SU-DHL-6 (cell line): ENCODE results near the gene KL.

Experiments used
- H2AFZ ChIP-seq: fragments of 200-600 bp; sonication (generic); 2 replicates; pipeline ENCODE4 v1.6.1; 2014; ENCODE audit warnings: low read depth, mild to moderate bottlenecking, moderate library complexity, mixed read lengths, antibody characterized with exemption, low read length; ENCODE audit not compliant: severe bottlenecking
- H3F3A ChIP-seq: fragments of 200-600 bp; shearing (Covaris generic); 2 replicates; pipeline ENCODE4 v1.6.0; 2016; ENCODE audit warnings: antibody characterized with exemption, mild to moderate bottlenecking; ENCODE audit not compliant: insufficient read depth
- H3K27ac ChIP-seq: fragments of 200-600 bp; sonication (generic); 2 replicates; pipeline ENCODE4 v1.5.1; 2016; ENCODE audit warnings: low read depth, mild to moderate bottlenecking, low read length, moderate library complexity, mixed read lengths
- H3K27me3 ChIP-seq: fragments of 200-600 bp; sonication (generic), shearing (Covaris generic); 2 replicates; pipeline ENCODE4 v1.6.0; 2014; ENCODE audit warnings: mild to moderate bottlenecking, low read length
- H3K36me3 ChIP-seq: fragments of 200-600 bp; sonication (generic); 2 replicates; pipeline ENCODE4 v1.6.1; 2014; ENCODE audit warnings: mild to moderate bottlenecking, low read length, mixed read lengths
- H3K4me2 ChIP-seq: fragments of 300-600, 200-600 bp; shearing (Covaris generic), sonication (generic); 2 replicates; pipeline ENCODE4 v1.6.0; 2014; ENCODE audit warnings: low read length, low read depth, mild to moderate bottlenecking; ENCODE audit not compliant: poor library complexity, severe bottlenecking
- H3K4me3 ChIP-seq: fragments of 200-600 bp; sonication (generic); 2 replicates; pipeline ENCODE4 v1.5.1; 2014; ENCODE audit warnings: antibody characterized with exemption, low read length, mild to moderate bottlenecking, mixed read lengths; ENCODE audit not compliant: insufficient read depth, poor library complexity, severe bottlenecking
- H3K79me2 ChIP-seq: fragments of 200-600 bp; sonication (generic); 2 replicates; pipeline ENCODE4 v1.6.1; 2014; ENCODE audit warnings: mild to moderate bottlenecking, low read length, moderate library complexity; ENCODE audit not compliant: insufficient read depth
- H3K9ac ChIP-seq: fragments of 200-600 bp; sonication (generic); 2 replicates; pipeline ENCODE4 v1.7.0; 2014; ENCODE audit warnings: mild to moderate bottlenecking, low read length
- H3K9me2 ChIP-seq: fragments of 200-600 bp; sonication (generic); replicated peaks from 2 replicates; pipeline ENCODE4 v1.6.1; 2014; ENCODE audit warnings: low read length; ENCODE audit not compliant: insufficient read depth
- H3K9me3 ChIP-seq: fragments of 200-600 bp; sonication (generic); 2 replicates; pipeline ENCODE4 v1.6.1; 2014; ENCODE audit warnings: low read length, mixed read lengths; ENCODE audit not compliant: insufficient read depth
- H4K20me1 ChIP-seq: fragments of 200-600 bp; sonication (generic); 2 replicates; pipeline ENCODE4 v1.6.1; 2014; ENCODE audit warnings: low read depth, mild to moderate bottlenecking, antibody characterized with exemption, low read length, moderate library complexity, mixed read lengths
- EZH2phosphoT487 ChIP-seq: fragments of 200-600 bp; sonication (generic), shearing (Covaris generic); conservative IDR thresholded peaks from 2 replicates; pipeline ENCODE4 v1.6.1; 2018; ENCODE audit warnings: mild to moderate bottlenecking, antibody characterized with exemption, low read length, moderate library complexity, mixed read lengths
- TF ChIP-seq, protein P1 (sequence below): fragments of 200-600 bp; sonication (generic); IDR thresholded peaks from one replicate; pipeline ENCODE4 v1.5.1; 2017; ENCODE audit warnings: antibody characterized with exemption, mild to moderate bottlenecking, low read length, moderate library complexity; ENCODE audit not compliant: insufficient read depth, poor library complexity, severe bottlenecking

The KL gene

DNA sequence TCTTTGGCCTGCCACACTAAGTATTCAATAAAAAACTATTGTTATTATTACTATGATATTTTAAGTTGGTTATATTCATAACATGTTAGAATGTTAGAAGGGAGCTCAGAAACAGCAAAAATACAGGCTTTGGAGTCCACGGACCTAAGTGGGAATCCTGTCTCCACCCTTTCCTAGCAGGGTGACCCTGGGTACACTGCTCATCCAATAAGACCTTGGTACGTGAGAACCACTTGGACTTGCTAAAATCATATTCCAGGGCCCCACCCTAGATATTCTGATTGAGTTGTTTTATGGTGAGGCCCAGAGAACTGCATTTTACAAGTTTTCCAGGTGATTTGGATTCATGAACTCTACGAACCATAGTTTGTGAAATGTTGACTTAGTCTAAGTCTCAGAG lies 47.4 kb upstream of the KL start:
- H3K9me2 ChIP-seq: no peaks in the 10 kb centered on the region
- H3K4me3 ChIP-seq: no peak overlapping the region
- TF ChIP-seq, protein P1, sequence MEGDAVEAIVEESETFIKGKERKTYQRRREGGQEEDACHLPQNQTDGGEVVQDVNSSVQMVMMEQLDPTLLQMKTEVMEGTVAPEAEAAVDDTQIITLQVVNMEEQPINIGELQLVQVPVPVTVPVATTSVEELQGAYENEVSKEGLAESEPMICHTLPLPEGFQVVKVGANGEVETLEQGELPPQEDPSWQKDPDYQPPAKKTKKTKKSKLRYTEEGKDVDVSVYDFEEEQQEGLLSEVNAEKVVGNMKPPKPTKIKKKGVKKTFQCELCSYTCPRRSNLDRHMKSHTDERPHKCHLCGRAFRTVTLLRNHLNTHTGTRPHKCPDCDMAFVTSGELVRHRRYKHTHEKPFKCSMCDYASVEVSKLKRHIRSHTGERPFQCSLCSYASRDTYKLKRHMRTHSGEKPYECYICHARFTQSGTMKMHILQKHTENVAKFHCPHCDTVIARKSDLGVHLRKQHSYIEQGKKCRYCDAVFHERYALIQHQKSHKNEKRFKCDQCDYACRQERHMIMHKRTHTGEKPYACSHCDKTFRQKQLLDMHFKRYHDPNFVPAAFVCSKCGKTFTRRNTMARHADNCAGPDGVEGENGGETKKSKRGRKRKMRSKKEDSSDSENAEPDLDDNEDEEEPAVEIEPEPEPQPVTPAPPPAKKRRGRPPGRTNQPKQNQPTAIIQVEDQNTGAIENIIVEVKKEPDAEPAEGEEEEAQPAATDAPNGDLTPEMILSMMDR: no peak
- H3K27ac ChIP-seq: no peak overlapping the region
- H3K4me2 ChIP-seq: no peak overlapping the region
- H3K9me3 ChIP-seq: no peaks in the 10 kb centered on the region
- H3F3A ChIP-seq: no peaks in the 10 kb centered on the region
- no peaks in the 10 kb centered on the region for H3K36me3 ChIP-seq
- no peaks in the 10 kb centered on the region for H3K79me2 ChIP-seq
- H3K27me3 ChIP-seq: no peaks in the 10 kb centered on the region
- H3K9ac ChIP-seq: no peak overlapping the region
- H2AFZ ChIP-seq: no peak overlapping the region
- H4K20me1 ChIP-seq: no peaks in the 10 kb centered on the region

GRCh38 chr13:32969516-32969941 lies 46.7 kb upstream of the KL start:
- H4K20me1 ChIP-seq: no peaks in the 10 kb centered on the region
- no peaks in the 10 kb centered on the region for H3K9me3 ChIP-seq
- no peak overlapping the region for H3K4me2 ChIP-seq
- no peak overlapping the region for H3K4me3 ChIP-seq
- no peaks in the 10 kb centered on the region for H3K36me3 ChIP-seq
- no peaks in the 10 kb centered on the region for H3K9me2 ChIP-seq
- no peak for TF ChIP-seq EZH2phosphoT487
- TF ChIP-seq, protein P1: no peak
- H3K9ac ChIP-seq: no peak overlapping the region
- no peaks in the 10 kb centered on the region for H3K27me3 ChIP-seq
- H3K79me2 ChIP-seq: no peaks in the 10 kb centered on the region
- no peak overlapping the region for H2AFZ ChIP-seq
- no peaks in the 10 kb centered on the region for H3F3A ChIP-seq
- H3K27ac ChIP-seq: no peak overlapping the region

- no peak overlapping the region for H3K4me3 ChIP-seq
- no peaks in the 10 kb centered on the region for H3K9me3 ChIP-seq
- no peaks in the 10 kb centered on the region for H3K36me3 ChIP-seq
- H3K27ac ChIP-seq: no peak overlapping the region
- H3K27me3 ChIP-seq: no peaks in the 10 kb centered on the region
- no peaks in the 10 kb centered on the region for H3K79me2 ChIP-seq
- no peaks in the 10 kb centered on the region for H3F3A ChIP-seq
- no peak for TF ChIP-seq EZH2phosphoT487
- TF ChIP-seq, protein P1: no peak
- H3K9me2 ChIP-seq: no peaks in the 10 kb centered on the region
- H3K4me2 ChIP-seq: no peak overlapping the region
- H3K9ac ChIP-seq: no peak overlapping the region
- H2AFZ ChIP-seq: no peak overlapping the region
- no peaks in the 10 kb centered on the region for H4K20me1 ChIP-seq
Measured at GRCh38 chr13:32976056-32976805, 40.0 kb upstream of the KL start.
